Measurements from ENCODE around the gene TBCK. TPM values are rescaled to one million over a fixed set of nuclear protein-coding genes. Genes with fewer than 3 reads are reported as not detected.

TBCK gene
- total RNA-seq, 1 donor from 2014 or later, result 36.1 TPM

DNA sequence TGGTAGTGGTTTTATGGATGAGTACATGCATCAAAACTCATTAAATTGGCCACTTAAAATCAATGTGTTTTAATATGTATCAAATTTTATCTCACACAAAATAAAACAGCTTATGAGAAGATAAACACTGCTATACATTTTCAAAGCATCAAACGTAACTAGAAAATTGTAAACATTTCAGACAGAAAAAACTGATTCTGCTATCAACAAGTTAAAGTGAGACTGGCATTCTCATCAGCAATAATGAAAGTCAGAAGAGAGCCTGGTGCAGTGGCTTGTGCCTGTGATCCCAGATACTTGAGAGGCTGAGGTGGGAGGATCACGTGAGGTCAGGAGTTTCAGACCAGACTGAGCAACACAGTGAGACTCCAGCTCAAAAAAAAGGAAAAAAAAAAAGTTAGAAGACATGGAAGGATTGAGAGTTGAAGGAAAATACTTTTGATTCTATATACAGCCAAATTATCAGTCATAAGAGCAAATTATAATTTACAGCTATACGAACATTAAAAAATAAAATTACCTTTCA lies 2.9 kb downstream of the TBCK start:
- Histone ChIP-seq H3K36me3 (no peaks in the 10 kb centered on the region), H3K4me1 (peaks cover 25% of the 10 kb centered on the region), H3K9me3 (no peaks in the 10 kb centered on the region), H3K27me3 (no peaks in the 10 kb centered on the region), H3K4me3 (no peak overlapping the region), H3K27ac (no peak overlapping the region)
- intact Hi-C loops (cut with DNase I), result no loop called here
- DNase-seq (ENCODE audit: extremely low spot score in 2 of 2), result no peak
- TF ChIP-seq POLR2AphosphoS5 (IDR thresholded peaks at IDR 0.05; ENCODE audit: insufficient read depth in 1 of 2, low read depth in 1 of 2) (no peak), POLR2A (IDR thresholded peaks at IDR 0.05) (no peak)
- TF ChIP-seq, protein P1, sequence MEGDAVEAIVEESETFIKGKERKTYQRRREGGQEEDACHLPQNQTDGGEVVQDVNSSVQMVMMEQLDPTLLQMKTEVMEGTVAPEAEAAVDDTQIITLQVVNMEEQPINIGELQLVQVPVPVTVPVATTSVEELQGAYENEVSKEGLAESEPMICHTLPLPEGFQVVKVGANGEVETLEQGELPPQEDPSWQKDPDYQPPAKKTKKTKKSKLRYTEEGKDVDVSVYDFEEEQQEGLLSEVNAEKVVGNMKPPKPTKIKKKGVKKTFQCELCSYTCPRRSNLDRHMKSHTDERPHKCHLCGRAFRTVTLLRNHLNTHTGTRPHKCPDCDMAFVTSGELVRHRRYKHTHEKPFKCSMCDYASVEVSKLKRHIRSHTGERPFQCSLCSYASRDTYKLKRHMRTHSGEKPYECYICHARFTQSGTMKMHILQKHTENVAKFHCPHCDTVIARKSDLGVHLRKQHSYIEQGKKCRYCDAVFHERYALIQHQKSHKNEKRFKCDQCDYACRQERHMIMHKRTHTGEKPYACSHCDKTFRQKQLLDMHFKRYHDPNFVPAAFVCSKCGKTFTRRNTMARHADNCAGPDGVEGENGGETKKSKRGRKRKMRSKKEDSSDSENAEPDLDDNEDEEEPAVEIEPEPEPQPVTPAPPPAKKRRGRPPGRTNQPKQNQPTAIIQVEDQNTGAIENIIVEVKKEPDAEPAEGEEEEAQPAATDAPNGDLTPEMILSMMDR (IDR thresholded peaks at IDR 0.05), result no peak

DNA sequence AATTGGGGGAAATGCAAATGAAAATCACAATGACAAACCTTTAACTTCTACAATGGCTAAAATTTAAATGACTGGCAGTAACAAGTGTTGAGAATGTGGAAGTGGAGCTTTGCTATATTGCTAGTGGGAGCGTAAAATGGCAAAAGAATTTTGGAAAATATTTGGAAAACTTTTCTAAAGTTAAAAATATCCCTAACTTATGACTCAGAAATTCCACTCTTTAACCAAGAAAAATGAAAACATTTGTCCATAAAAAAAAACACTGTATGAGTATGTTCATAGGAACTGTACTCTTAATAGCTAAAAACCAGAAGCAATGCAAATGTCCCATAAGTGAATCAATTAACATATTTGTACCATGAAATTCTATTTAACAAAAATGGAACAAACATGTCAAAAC lies 3.6 kb downstream of the TBCK start:
- peaks cover 18% of the 10 kb centered on the region for H3K4me1 ChIP-seq
- no peaks in the 10 kb centered on the region for H3K27me3 ChIP-seq
- TF ChIP-seq POLR2A (IDR thresholded peaks at IDR 0.05), result no peak
- TF ChIP-seq, protein P1 (IDR thresholded peaks at IDR 0.05), result no peak
- no peaks in the 10 kb centered on the region for H3K36me3 ChIP-seq
- intact Hi-C loops (cut with DNase I), result no loop called here
- H3K9me3 ChIP-seq, result no peaks in the 10 kb centered on the region
- no peak overlapping the region for H3K27ac ChIP-seq
- no peak for DNase-seq (ENCODE audit: extremely low spot score in 2 of 2)
- no peak overlapping the region for H3K4me3 ChIP-seq

DNA sequence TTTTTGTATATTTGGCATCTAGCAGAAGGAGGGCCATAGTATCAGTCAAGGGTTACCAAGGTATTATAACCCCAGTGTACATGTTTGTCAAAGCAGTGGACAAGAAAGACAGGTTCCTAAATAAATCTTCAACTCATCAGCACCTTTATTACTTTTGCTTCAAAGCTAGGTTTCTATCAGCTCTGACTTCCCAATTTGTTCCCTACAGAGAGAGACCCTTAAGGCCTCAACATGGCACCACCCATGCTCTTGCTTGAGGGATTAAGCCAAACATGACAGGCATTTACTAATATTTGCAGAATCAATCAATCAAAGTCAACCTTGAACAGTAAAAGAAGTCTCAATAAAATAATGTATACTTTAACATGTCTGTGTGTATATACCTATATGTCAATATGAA lies 9.4 kb downstream of the TBCK start:
- peaks cover 0 to 4% of the 10 kb centered on the region in 2 donors for H3K36me3 ChIP-seq
- TF ChIP-seq POLR2A (IDR thresholded peaks at IDR 0.05) (no peak), POLR2AphosphoS5 (IDR thresholded peaks at IDR 0.05; ENCODE audit: insufficient read depth in 1 of 2, low read depth in 1 of 2) (no peak)
- TF ChIP-seq, protein P1 (IDR thresholded peaks at IDR 0.05), result no peak
- no peak for DNase-seq (ENCODE audit: extremely low spot score in 2 of 2)
- intact Hi-C loops (cut with DNase I), result no loop called here
- no peak overlapping the region for H3K4me3 ChIP-seq
- no peaks in the 10 kb centered on the region for H3K4me1 ChIP-seq
- no peaks in the 10 kb centered on the region for H3K27me3 ChIP-seq
- H3K27ac ChIP-seq, result no peak overlapping the region
- no peaks in the 10 kb centered on the region for H3K9me3 ChIP-seq

DNA sequence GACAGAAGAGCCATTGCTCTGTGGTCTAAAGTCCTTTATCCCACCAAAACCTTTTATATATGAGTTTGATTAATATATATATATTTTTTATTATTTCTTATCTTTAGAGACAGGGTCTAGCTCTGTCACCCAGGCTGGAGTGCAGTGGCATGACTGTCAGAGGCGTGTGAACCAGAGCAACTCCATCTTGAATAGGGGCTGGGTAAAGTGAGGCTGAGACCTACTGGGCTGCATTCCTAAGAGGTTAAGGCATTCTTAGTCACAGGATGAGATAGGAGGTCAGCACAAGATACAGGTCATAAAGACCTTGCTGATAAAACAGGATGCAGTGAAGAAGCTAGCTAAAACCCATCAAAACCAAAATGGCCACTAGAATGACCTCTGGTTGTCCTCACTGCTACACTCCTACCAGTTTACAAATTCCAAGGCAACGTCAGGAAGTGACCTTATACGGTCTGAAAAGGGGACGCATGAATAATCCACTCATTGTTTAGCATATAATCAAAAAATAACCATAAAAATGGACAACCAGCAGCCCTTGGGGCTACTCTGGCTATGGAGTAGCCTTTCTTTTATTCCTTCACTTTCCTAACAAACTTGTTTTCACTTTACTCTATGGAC lies 10.5 kb downstream of the TBCK start:
- no peak overlapping the region for H3K4me3 ChIP-seq
- H3K27me3 ChIP-seq, result no peaks in the 10 kb centered on the region
- intact Hi-C loops (cut with DNase I), result no loop called here
- TF ChIP-seq POLR2A (IDR thresholded peaks at IDR 0.05) (no peak), POLR2AphosphoS5 (IDR thresholded peaks at IDR 0.05; ENCODE audit: insufficient read depth in 1 of 2, low read depth in 1 of 2) (no peak)
- TF ChIP-seq, protein P1 (IDR thresholded peaks at IDR 0.05), result no peak
- peaks cover 0 to 4% of the 10 kb centered on the region in 2 donors for H3K36me3 ChIP-seq
- no peak for DNase-seq (ENCODE audit: extremely low spot score in 2 of 2)
- no peaks in the 10 kb centered on the region for H3K4me1 ChIP-seq
- no peak overlapping the region for H3K27ac ChIP-seq
- H3K9me3 ChIP-seq, result no peaks in the 10 kb centered on the region

DNA sequence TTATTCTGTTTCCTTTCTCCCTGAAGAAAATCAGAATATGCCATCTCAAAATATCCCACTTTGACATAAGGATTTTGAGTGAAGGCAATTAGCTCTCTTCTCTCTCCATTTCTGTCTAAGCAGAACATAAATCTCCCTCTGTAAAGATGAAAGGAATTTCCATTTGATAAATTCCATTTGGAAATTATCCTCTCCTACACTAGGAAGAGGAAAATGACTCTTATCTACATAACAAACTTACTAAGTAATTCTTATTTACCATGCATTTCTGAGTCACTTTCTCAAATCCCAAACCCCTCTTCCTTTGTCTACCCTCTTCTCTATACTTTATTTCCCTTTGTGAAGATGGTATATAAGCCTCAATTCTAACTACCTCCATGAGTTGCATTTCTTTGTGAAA lies 11.4 kb downstream of the TBCK start:
- Histone ChIP-seq H3K27ac (no peak overlapping the region), H3K4me3 (no peak overlapping the region), H3K27me3 (no peaks in the 10 kb centered on the region), H3K36me3 (peaks cover 0 to 8% of the 10 kb centered on the region in 2 donors), H3K4me1 (no peaks in the 10 kb centered on the region), H3K9me3 (no peaks in the 10 kb centered on the region)
- TF ChIP-seq POLR2A (IDR thresholded peaks at IDR 0.05), result no peak
- no peak for TF ChIP-seq POLR2AphosphoS5 (IDR thresholded peaks at IDR 0.05; ENCODE audit: insufficient read depth in 1 of 2, low read depth in 1 of 2)
- no peak for DNase-seq (ENCODE audit: extremely low spot score in 2 of 2)
- intact Hi-C loops (cut with DNase I), result no loop called here
